Bronchial epithelial cell (primary cell): ENCODE measurements around the gene CDK5R2. TPM values are rescaled to one million over a fixed set of nuclear protein-coding genes. Genes with fewer than 3 reads are reported as not detected.

ENCODE experiments used
- DNase-seq: peaks from one replicate; pipeline ENCODE4 v3.0.0-alpha.2; 2010; ENCODE audit warnings: low read depth
- FAIRE-seq: peaks from 2 replicates; lab custom pipeline; 2011; peaks lifted over from hg19 to GRCh38; lab: Jason Lieb, UNC
- H3K27me3 ChIP-seq: 2 replicates; pipeline ENCODE4 v1.5.1; 2011; ENCODE audit warnings: low read length; ENCODE audit not compliant: control insufficient read depth, insufficient read depth
- H3K36me3 ChIP-seq: 2 replicates; pipeline ENCODE4 v1.5.1; 2011; ENCODE audit warnings: low read length; ENCODE audit not compliant: control insufficient read depth, insufficient read depth
- H3K4me3 ChIP-seq: 2 replicates; pipeline ENCODE4 v1.5.1; 2011; ENCODE audit warnings: mild to moderate bottlenecking, low read depth, low read length, control low read depth
- CTCF ChIP-seq: IDR thresholded peaks from 2 replicates; pipeline ENCODE4 v1.5.1; 2011; ENCODE audit warnings: mild to moderate bottlenecking, moderate library complexity, low read length, control low read depth, inconsistent platforms; ENCODE audit not compliant: insufficient read depth, severe bottlenecking
- total RNA-seq: library from RNA; depleted of rRNA; stranded (reverse); fragments of >200 nt; gene quantifications from 2 replicates; pipeline ENCODE4 v1.2.1, GENCODE V29; 2014

Gene CDK5R2
- total RNA-seq, 1 donor from 2014 or later: not detected

- DNase-seq (no peak), FAIRE-seq (no peak)
- no peak for TF ChIP-seq CTCF
- Histone ChIP-seq H3K27me3 (peaks cover 25% of the 10 kb centered on the region), H3K4me3 (no peak overlapping the region), H3K36me3 (no peaks in the 10 kb centered on the region)
Measured at GRCh38 chr2:218997731-218998130, 38.3 kb downstream of the CDK5R2 start.

- DNase-seq (peak; percentile 23), FAIRE-seq (no peak)
- peaks cover 25% of the 10 kb centered on the region for H3K27me3 ChIP-seq
- no peak for TF ChIP-seq CTCF
- H3K36me3 ChIP-seq: no peaks in the 10 kb centered on the region
- no peak overlapping the region for H3K4me3 ChIP-seq
Measured at GRCh38 chr2:218998414-218999002, 39.0 kb downstream of the CDK5R2 start.

- Histone ChIP-seq H3K36me3 (no peaks in the 10 kb centered on the region), H3K27me3 (peaks cover 24% of the 10 kb centered on the region), H3K4me3 (no peak overlapping the region)
- no peak for TF ChIP-seq CTCF
- no peak for DNase-seq
- no peak for FAIRE-seq
Measured at GRCh38 chr2:218999021-218999880, 39.8 kb downstream of the CDK5R2 start.

DNA sequence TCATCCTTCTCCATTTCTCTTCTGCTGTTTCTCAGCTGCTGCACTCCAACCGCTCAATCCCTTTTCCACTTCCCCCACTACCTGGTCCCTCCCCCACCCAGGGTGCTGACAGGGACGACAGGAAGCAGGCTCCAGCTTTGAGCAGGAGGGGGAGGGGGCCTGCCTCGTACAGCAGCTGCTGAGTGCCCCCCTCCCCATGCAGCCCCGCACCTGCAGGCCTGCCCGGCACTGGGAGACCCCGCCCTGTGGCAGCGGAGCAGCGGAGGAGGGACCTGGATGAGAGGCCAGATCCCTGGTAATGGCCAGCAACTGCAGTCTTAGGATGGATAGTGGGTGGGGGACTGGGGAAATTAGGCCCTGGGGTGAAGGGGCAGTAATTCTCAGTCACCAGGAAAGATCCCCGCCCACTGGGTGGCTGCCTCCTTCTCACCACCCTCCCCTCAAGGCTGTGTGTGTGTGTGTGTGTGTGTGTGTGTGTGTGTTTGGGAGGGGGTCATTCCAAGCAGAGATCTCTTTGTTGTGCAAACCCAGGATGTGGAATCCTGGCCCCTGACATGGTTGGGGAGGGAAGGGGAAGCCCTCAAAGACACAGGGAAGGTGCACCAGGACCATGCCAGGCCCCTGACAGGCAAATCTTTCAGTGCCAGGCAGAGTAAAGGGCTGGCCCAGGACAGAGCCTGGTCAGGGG, 40.6 kb downstream of the CDK5R2 start:
- Histone ChIP-seq H3K27me3 (peaks cover 20% of the 10 kb centered on the region), H3K4me3 (no peak overlapping the region), H3K36me3 (no peaks in the 10 kb centered on the region)
- FAIRE-seq (no peak), DNase-seq (no peak)
- TF ChIP-seq CTCF: no peak

GRCh38 chr2:219000569-219000960, 41.1 kb downstream of the CDK5R2 start:
- H3K36me3 ChIP-seq: no peaks in the 10 kb centered on the region
- no peak for DNase-seq
- no peak for TF ChIP-seq CTCF
- peaks cover 15% of the 10 kb centered on the region for H3K27me3 ChIP-seq
- FAIRE-seq: no peak
- no peak overlapping the region for H3K4me3 ChIP-seq
